Measurements from ENCODE around the gene CTBP2. TPM values are rescaled to one million over a fixed set of nuclear protein-coding genes. Genes with fewer than 3 reads are reported as not detected.

Gene CTBP2
- 10 to 100 TPM; 28.5 to 47.5 (median 33.2) TPM for polyA plus RNA-seq (ENCODE audit: insufficient read length in 10 of 10)
- long read RNA-seq, donor 1, partial matches to known transcripts: 0 of 2 reads
- long read RNA-seq, donor 1, other reads (novel, unspliced or antisense): 0 of 2 reads
- long read RNA-seq, donor 2, full-length matches to known transcripts: 4 of 4 reads
- long read RNA-seq, donor 2, partial matches to known transcripts: 0 of 4 reads
- long read RNA-seq, donor 2, other reads (novel, unspliced or antisense): 0 of 4 reads
- long read RNA-seq, donor 3: 0 reads
- long read RNA-seq, donor 4, partial matches to known transcripts: 0 of 2 reads
- long read RNA-seq, donor 4, other reads (novel, unspliced or antisense): 0 of 2 reads
- long read RNA-seq, donor 5, full-length matches to known transcripts: 4 of 11 reads
- long read RNA-seq, donor 5, partial matches to known transcripts: 7 of 11 reads
- long read RNA-seq, donor 5, other reads (novel, unspliced or antisense): 0 of 11 reads
- long read RNA-seq, donor 6, full-length matches to known transcripts: 7 of 12 reads
- long read RNA-seq, donor 6, partial matches to known transcripts: 5 of 12 reads
- long read RNA-seq, donor 6, other reads (novel, unspliced or antisense): 0 of 12 reads
- long read RNA-seq, donor 7, full-length matches to known transcripts: 3 of 3 reads
- long read RNA-seq, donor 7, partial matches to known transcripts: 0 of 3 reads
- long read RNA-seq, donor 7, other reads (novel, unspliced or antisense): 0 of 3 reads
- long read RNA-seq, donor 8, full-length matches to known transcripts: 4 of 4 reads
- long read RNA-seq, donor 8, partial matches to known transcripts: 0 of 4 reads
- long read RNA-seq, donor 8, other reads (novel, unspliced or antisense): 0 of 4 reads
- long read RNA-seq, donor 9: 0 reads

- DNase-seq: peak in 2 of 3 donors; percentile 56 to 77
These were observed at the start of gene CTBP2 for GRCh38 chr10:125159932-125160855. CTBP2 (minus strand) TSS chr10:125160563.

GRCh38 chr10:125209591-125210355 lies 49.4 kb upstream of the CTBP2 start:
- peak in 1 of 3 donors; percentile 26 for DNase-seq

- no peak for DNase-seq
These were observed 48.6 kb upstream of the CTBP2 start for GRCh38 chr10:125208854-125209565.

GRCh38 chr10:125206623-125207022 lies 46.3 kb upstream of the CTBP2 start:
- no peak for DNase-seq

- no peak for DNase-seq
These were observed 45.1 kb upstream of the CTBP2 start for GRCh38 chr10:125205431-125205830.

- no peak for DNase-seq
These were observed 44.0 kb upstream of the CTBP2 start for GRCh38 chr10:125204400-125204799.

GRCh38 chr10:125203186-125203800 lies 42.9 kb upstream of the CTBP2 start:
- DNase-seq: no peak

GRCh38 chr10:125201791-125202622 lies 41.6 kb upstream of the CTBP2 start:
- DNase-seq: no peak

GRCh38 chr10:125201108-125201524 lies 40.8 kb upstream of the CTBP2 start:
- no peak for DNase-seq

- no peak for DNase-seq
These were observed 40.0 kb upstream of the CTBP2 start for GRCh38 chr10:125200396-125200795.

GRCh38 chr10:125199270-125199669 lies 38.9 kb upstream of the CTBP2 start:
- DNase-seq: no peak

GRCh38 chr10:125194814-125195213 lies 34.5 kb upstream of the CTBP2 start:
- no peak for DNase-seq

GRCh38 chr10:125193306-125193877 lies 33.0 kb upstream of the CTBP2 start:
- no peak for DNase-seq

- DNase-seq: no peak
These were observed 32.3 kb upstream of the CTBP2 start for GRCh38 chr10:125192620-125193019.

- no peak for DNase-seq
These were observed 31.6 kb upstream of the CTBP2 start for GRCh38 chr10:125192005-125192404.

- DNase-seq: no peak
These were observed 30.6 kb upstream of the CTBP2 start for GRCh38 chr10:125190946-125191345.

- DNase-seq: no peak
These were observed 30.1 kb upstream of the CTBP2 start for GRCh38 chr10:125190414-125190813.

- DNase-seq: no peak
These were observed 28.8 kb upstream of the CTBP2 start for GRCh38 chr10:125189162-125189561.
